GM19397 (cell line): ENCODE measurements around the gene GLO1.
"Not testable (repeated sequence)": the region's sequence is repeated elsewhere in the genome, so short reads cannot be mapped to it uniquely, and the experiment has no call there.

ENCODE experiments used
- ATAC-seq: cut with Tn5 transposase; IDR thresholded peaks from one replicate; pipeline ENCODE4 v1.9.1; 2021; ENCODE audit warnings: mild to moderate bottlenecking, moderate library complexity; ENCODE audit not compliant: unreplicated experiment

GLO1 gene

DNA sequence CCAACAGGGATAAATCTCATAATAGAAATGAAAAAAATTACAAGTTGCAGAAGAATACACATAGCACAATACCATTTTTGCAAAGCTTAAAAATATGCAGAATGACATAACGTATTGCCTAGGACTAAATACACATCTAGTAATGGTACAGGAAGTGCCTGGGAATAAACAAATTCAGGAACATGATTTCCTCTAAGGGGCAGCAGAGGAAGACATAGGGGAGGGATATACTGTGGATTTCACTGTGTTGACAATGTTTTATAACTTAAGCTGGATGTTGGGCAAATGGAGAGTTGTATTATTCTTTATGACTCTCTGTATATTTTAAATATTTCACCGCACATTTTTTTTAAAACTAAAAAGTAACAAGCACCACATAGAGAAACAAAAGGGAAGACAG lies 5.6 kb upstream of the GLO1 start:
- ATAC-seq: no peak

GRCh38 chr6:38705924-38706323 lies 3.0 kb upstream of the GLO1 start:
- ATAC-seq: no peak

DNA sequence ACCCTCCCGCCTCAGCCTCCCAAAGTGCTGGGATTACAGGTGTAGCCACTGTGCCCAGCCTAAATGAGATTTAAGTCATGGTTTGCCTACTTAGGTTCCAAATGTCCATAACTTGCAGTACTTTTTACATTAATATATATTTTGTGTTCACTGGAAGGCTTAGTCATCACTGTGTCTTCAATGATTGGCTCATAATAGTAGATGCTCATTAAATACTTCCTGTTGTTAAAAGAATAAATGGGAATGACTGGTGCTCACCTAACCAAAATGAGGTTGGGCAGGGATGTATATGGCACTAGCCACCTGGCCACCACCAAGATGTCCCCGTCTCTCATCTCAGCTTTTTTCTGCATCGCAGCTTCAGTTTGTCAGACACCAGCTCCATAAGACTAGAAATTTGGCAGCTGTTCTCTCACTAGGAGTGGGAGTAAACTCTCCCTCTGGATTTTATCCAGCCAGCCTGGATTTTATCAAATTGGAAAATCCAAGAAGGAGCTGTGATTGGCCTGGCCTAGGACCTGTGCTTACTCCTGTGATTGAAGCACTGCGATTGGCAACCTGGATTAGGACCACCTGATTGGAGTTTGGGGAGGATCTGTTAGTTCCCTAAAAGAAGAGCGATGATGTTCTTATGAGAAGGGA lies 1.1 kb upstream of the GLO1 start:
- ATAC-seq: no peak

DNA sequence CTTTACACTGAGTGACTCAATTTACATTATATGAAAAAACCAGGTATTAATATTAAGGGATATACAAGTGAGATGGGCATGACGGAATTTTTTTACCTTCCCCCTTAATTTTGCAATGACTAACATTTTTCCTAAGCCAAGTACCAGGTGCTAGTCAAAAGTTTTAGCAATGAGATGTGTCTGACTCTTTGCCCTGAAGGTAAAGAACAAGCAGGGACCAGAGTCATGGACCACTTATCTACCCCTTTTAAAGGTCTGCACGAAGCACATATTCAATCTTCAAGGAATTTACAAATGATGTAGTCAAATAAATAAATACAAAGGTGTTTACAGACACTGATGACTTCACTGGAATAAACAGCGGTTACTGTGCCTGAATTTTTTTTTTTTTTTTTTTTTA lies 1.4 kb downstream of the GLO1 start:
- ATAC-seq: no peak

- ATAC-seq: not testable (repeated sequence)
Measured at GRCh38 chr6:38699702-38700101, 3.2 kb downstream of the GLO1 start.

GRCh38 chr6:38697846-38698245 lies 5.1 kb downstream of the GLO1 start:
- no peak for ATAC-seq

DNA sequence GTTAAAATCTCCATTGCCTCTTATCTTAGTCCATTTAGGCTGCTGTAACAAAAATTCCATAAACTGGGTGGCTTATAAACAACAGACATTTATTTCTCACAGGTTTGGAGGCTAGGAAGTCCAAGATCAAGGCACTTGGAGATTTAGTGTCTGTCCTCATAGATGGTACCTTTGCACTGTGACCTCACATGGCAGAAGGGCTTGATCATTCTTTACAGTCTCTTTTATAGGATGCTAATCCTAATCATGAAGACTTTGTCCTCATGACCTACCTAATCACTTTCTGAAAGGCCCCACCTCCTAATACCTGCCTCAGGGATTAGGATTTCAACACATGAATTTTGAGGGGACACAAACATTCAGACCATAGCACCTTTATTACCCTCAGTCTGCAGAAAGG lies 6.6 kb downstream of the GLO1 start:
- no peak for ATAC-seq

DNA sequence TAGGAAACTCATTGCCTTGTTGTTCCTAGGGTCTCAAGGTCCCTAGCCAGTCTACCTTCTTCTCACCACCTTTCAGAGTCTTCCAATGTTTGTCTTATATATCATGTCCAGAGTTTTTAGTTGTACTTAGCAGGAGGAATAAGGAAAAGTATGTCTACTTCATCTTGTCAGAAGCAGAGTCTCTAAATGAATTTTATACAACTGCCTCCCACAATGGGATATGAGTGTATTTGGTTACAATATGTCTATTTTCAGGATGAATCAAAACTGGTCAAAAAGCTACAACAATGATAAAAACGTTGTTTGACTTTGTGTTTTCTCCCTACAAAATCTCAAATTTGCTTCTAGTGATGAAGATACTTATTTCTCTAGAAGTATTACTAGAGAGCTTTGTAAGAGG lies 7.0 kb downstream of the GLO1 start:
- no peak for ATAC-seq

DNA sequence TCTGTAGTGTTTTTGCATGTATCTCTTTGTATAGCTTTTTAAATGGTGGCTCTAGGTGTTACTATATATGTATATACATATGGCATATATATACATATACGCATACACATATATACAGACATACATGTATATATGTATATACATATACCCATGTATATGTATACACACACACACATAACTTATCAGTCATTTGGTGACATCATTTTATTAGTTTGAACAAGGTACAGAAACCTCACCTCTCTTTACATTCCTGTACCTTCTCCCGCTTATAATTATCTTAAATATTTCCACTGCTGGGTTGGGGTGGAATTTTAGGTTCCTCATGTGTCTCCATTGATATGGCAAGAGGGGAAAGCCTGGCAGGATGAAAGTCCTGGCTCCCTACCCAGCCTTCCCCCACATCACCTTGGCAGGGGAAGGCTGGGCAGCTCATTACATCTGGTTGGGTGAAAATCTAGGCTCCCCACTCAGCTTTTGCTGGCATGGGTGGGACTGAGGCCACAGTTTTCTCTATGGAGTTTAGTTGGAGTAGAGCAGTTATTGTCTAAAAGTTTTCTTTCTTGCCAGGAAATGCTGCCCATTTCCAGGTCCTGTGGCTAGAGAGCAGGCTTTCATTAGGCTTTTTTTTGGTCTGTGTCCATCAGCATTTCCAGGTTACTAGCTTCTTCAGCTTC lies 7.6 kb downstream of the GLO1 start:
- no peak for ATAC-seq

GRCh38 chr6:38688579-38689087 lies 14.3 kb downstream of the GLO1 start:
- ATAC-seq: no peak

- ATAC-seq: no peak
Measured at GRCh38 chr6:38687549-38687948, 15.4 kb downstream of the GLO1 start.

- no peak for ATAC-seq
Measured at GRCh38 chr6:38687043-38687353, 15.9 kb downstream of the GLO1 start.

DNA sequence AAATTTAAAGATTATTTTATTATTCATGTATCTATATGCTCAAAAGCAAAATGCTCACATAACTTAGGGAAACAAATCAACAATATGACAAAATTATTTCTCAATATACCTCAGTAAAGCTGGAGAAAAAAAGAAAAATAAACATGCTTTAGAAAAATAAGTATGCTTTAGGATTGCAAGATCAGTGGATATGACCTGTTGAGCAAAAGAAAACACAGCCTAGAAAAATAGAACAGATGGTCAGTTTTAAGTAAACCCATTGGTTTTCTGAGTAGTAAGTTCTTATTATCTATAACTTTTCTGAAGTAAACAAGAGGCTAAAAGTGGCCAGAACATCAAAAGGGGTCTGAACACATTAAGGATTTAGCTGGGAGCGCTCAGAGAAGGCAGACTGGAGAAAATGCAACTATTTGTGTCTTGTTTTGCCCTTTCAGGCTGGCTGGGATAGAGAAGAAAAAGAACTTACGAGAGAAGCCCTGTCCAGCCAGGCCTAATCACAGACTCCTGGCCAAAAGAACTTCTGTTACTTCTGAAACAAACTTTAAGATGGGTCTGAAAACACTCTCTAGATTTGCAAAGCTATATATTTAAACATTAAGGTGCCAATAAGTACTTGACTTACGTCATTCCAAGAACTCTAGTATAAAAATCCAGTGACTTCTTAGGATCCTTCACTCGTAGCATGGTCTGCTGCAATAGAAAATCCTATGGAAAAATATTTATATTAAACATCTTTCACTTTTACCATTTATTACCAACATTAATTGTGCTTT lies 16.5 kb downstream of the GLO1 start:
- ATAC-seq: no peak

- no peak for ATAC-seq
Measured at GRCh38 chr6:38684904-38685303, 18.0 kb downstream of the GLO1 start.

GRCh38 chr6:38684237-38684636 lies 18.7 kb downstream of the GLO1 start:
- ATAC-seq: no peak

DNA sequence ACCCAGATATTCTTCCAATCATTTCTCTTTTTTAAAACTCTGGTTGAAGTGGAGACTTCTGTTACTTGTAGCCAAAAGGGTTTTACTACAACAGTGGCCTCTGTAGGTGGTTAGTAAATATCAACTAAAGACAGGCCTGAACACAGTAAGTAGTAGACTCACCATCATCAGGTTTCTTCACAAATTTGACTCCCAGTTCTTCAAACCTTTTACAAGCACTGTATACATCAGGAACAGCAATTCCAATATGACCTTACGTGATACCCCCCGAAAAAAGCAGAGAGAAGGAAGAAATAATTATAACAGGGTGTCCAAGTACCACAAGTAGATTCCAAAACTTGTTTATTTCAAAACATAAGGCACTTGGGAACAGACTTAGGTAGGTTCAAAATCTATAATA lies 21.1 kb downstream of the GLO1 start:
- ATAC-seq: no peak

GRCh38 chr6:38679668-38680067 lies 23.3 kb downstream of the GLO1 start:
- no peak for ATAC-seq

DNA sequence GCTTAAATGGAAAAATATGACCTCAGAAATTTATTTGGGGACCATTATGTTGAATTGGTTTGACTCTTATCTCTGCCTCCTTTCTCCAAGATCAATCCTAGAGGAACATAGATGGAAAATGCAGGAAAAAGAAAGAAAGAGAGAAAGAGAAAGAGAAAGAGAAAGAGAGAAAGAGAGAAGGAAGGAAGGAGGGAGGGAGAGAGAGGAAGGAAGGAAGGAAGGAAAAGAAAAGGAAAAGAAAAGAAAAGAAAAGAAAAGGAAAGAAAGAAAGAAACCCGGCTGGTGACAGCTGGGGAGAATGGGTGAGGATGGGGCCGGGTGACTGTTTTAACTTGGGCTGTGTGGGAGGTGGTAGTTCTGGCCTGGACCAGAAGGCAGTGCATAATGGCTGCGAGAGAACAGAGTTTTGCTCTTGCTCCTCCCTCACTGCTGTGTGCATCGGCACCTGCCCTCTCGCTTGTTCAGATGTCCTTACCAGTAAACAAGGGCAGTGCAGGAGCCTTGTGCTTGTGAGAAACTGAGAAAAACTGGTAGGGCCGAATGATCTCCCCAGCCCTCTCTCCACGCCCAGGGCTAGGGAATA lies 24.7 kb downstream of the GLO1 start:
- ATAC-seq: no peak

- no peak for ATAC-seq
Measured at GRCh38 chr6:38676974-38677544, 25.9 kb downstream of the GLO1 start.

GRCh38 chr6:38676236-38676973 lies 26.5 kb downstream of the GLO1 start:
- no peak for ATAC-seq
